ENCODE data around the gene FANCG. TPM values are rescaled to one million over a fixed set of nuclear protein-coding genes. Genes with fewer than 3 reads are reported as not detected.

FANCG gene
- total and polyA plus RNA-seq, 2 experiments from 2014 or later: 13.4 to 15.3 TPM

GRCh38 chr9:35091536-35091935, 11.8 kb upstream of the FANCG start:
- Histone ChIP-seq H3K9me3 (ENCODE audit: low read depth) (no peaks in the 10 kb centered on the region), H3K36me3 (replicated peaks; ENCODE audit: insufficient read depth, low read depth) (no peaks in the 10 kb centered on the region), H3K27ac (no peak overlapping the region), H3K79me2 (peaks cover 5% of the 10 kb centered on the region), H3K27me3 (no peaks in the 10 kb centered on the region), H3K4me3 (no peak overlapping the region), H3K4me1 (ENCODE audit: insufficient read depth) (peaks cover 5% of the 10 kb centered on the region), H4K20me1 (ENCODE audit: insufficient read depth, poor library complexity, severe bottlenecking) (no peaks in the 10 kb centered on the region), H3K9me2 (replicated peaks; ENCODE audit: insufficient read depth) (no peaks in the 10 kb centered on the region), H2AFZ (no peak overlapping the region), H3K4me2 (no peak overlapping the region)
- DNase-seq (ENCODE audit: low spot score): no peak
- 96% methylated on average over 17 of the region's 17 CpGs for WGBS (ENCODE audit: low lambda C conversion rate, missing lambda C conversion rate)
- TF ChIP-seq EZH2phosphoT487 (IDR thresholded peaks at IDR 0.05; ENCODE audit: low read depth, severe bottlenecking, unreplicated experiment) (no peak), CTCF (IDR thresholded peaks at IDR 0.05; ENCODE audit: poor library complexity) (no peak), EZH2 (IDR thresholded peaks at IDR 0.05; ENCODE audit: borderline replicate concordance) (no peak)

- 96% methylated on average over 2 of the region's 2 CpGs for WGBS (ENCODE audit: low lambda C conversion rate, missing lambda C conversion rate)
- Histone ChIP-seq H3K9me2 (replicated peaks; ENCODE audit: insufficient read depth) (no peaks in the 10 kb centered on the region), H3K27ac (no peak overlapping the region), H3K4me1 (ENCODE audit: insufficient read depth) (no peaks in the 10 kb centered on the region), H3K36me3 (replicated peaks; ENCODE audit: insufficient read depth, low read depth) (no peaks in the 10 kb centered on the region), H3K4me2 (no peak overlapping the region), H3K9me3 (ENCODE audit: low read depth) (no peaks in the 10 kb centered on the region), H3K27me3 (no peaks in the 10 kb centered on the region), H3K4me3 (no peak overlapping the region), H3K79me2 (no peaks in the 10 kb centered on the region), H2AFZ (no peak overlapping the region), H4K20me1 (ENCODE audit: insufficient read depth, poor library complexity, severe bottlenecking) (no peaks in the 10 kb centered on the region)
- no peak for DNase-seq (ENCODE audit: low spot score)
- TF ChIP-seq EZH2 (IDR thresholded peaks at IDR 0.05; ENCODE audit: borderline replicate concordance): no peak
Observed at GRCh38 chr9:35089434-35089833, 9.7 kb upstream of the FANCG start.

GRCh38 chr9:35085078-35085477, 5.3 kb upstream of the FANCG start:
- H4K20me1 ChIP-seq (ENCODE audit: insufficient read depth, poor library complexity, severe bottlenecking): no peaks in the 10 kb centered on the region
- 79% methylated on average over 2 of the region's 2 CpGs for WGBS (ENCODE audit: low lambda C conversion rate, missing lambda C conversion rate)
- no peak overlapping the region for H3K4me3 ChIP-seq
- TF ChIP-seq EZH2phosphoT487 (IDR thresholded peaks at IDR 0.05; ENCODE audit: low read depth, severe bottlenecking, unreplicated experiment): no peak
- H3K27ac ChIP-seq: no peak overlapping the region
- H3K9me2 ChIP-seq (replicated peaks; ENCODE audit: insufficient read depth): no peaks in the 10 kb centered on the region
- no peak overlapping the region for H2AFZ ChIP-seq
- DNase-seq (ENCODE audit: low spot score): no peak
- no peaks in the 10 kb centered on the region for H3K27me3 ChIP-seq
- H3K36me3 ChIP-seq (replicated peaks; ENCODE audit: insufficient read depth, low read depth): no peaks in the 10 kb centered on the region
- H3K9me3 ChIP-seq (ENCODE audit: low read depth): no peaks in the 10 kb centered on the region
- H3K4me2 ChIP-seq: no peak overlapping the region
- no peaks in the 10 kb centered on the region for H3K79me2 ChIP-seq
- no peaks in the 10 kb centered on the region for H3K4me1 ChIP-seq (ENCODE audit: insufficient read depth)

GRCh38 chr9:35079041-35079425, 709 bp downstream of the FANCG start:
- peak overlapping the region; percentile 65 for H3K4me3 ChIP-seq
- no peaks in the 10 kb centered on the region for H4K20me1 ChIP-seq (ENCODE audit: insufficient read depth, poor library complexity, severe bottlenecking)
- peak overlapping the region; percentile 94 for H3K4me2 ChIP-seq
- H3K9me2 ChIP-seq (replicated peaks; ENCODE audit: insufficient read depth): no peaks in the 10 kb centered on the region
- no peak for DNase-seq (ENCODE audit: low spot score)
- WGBS (ENCODE audit: low lambda C conversion rate, missing lambda C conversion rate): 6% methylated on average over 9 of the region's 10 CpGs
- peaks cover 20% of the 10 kb centered on the region for H3K79me2 ChIP-seq
- peak overlapping the region; percentile 39 for H2AFZ ChIP-seq
- H3K36me3 ChIP-seq (replicated peaks; ENCODE audit: insufficient read depth, low read depth): no peaks in the 10 kb centered on the region
- H3K27me3 ChIP-seq: no peaks in the 10 kb centered on the region
- TF ChIP-seq EZH2 (IDR thresholded peaks at IDR 0.05; ENCODE audit: borderline replicate concordance) (no peak), EZH2phosphoT487 (IDR thresholded peaks at IDR 0.05; ENCODE audit: low read depth, severe bottlenecking, unreplicated experiment) (no peak), CTCF (IDR thresholded peaks at IDR 0.05; ENCODE audit: poor library complexity) (no peak)
- no peak overlapping the region for H3K27ac ChIP-seq
- H3K9me3 ChIP-seq (ENCODE audit: low read depth): no peaks in the 10 kb centered on the region
- H3K4me1 ChIP-seq (ENCODE audit: insufficient read depth): peaks cover 6% of the 10 kb centered on the region
